ENCODE measurements around the gene CCDC188. TPM values are rescaled to one million over a fixed set of nuclear protein-coding genes. Genes with fewer than 3 reads are reported as not detected.

The CCDC188 gene
- total and polyA plus RNA-seq, 2 of the 13 experiments (the other 11 are each of a cell fraction or from before 2014, with no cell fraction given), result not detected

- TF ChIP-seq GMEB1 (CRISPR knock-in tag; IDR thresholded peaks at IDR 0.05; ENCODE audit: borderline replicate concordance), result peak; percentile 96
- peak; percentile 59 for TF ChIP-seq DBP (CRISPR knock-in tag; IDR thresholded peaks at IDR 0.05; ENCODE audit: not compliant biosample characterization)
- peak; percentile 66 for TF ChIP-seq PAXIP1 (CRISPR knock-in tag; conservative IDR thresholded peaks at IDR 0.05)
- TF ChIP-seq ZNF569 (CRISPR knock-in tag; IDR thresholded peaks at IDR 0.05; ENCODE audit: borderline replicate concordance), result no peak
- TF ChIP-seq FOXJ3 (CRISPR knock-in tag; IDR thresholded peaks at IDR 0.05; ENCODE audit: borderline replicate concordance), result no peak
- peak; percentile 92 for TF ChIP-seq ATF7-NPFF (CRISPR knock-in tag; IDR thresholded peaks at IDR 0.05; ENCODE audit: low read depth)
- TF ChIP-seq ZNF660 (CRISPR knock-in tag; IDR thresholded peaks at IDR 0.05; ENCODE audit: borderline replicate concordance, low read depth), result no peak
- TF ChIP-seq ZFP62 (CRISPR knock-in tag; IDR thresholded peaks at IDR 0.05), result no peak
- no peak for TF ChIP-seq RCOR2 (CRISPR knock-in tag; IDR thresholded peaks at IDR 0.05)
- peak; percentile 88 for TF ChIP-seq ZNF878 (CRISPR knock-in tag; IDR thresholded peaks at IDR 0.05)
- no peak for TF ChIP-seq NFATC3 (CRISPR knock-in tag; IDR thresholded peaks at IDR 0.05)
- TF ChIP-seq IRX3 (CRISPR knock-in tag; IDR thresholded peaks at IDR 0.05; ENCODE audit: borderline replicate concordance, low read depth), result 0 out of 2 replicates have a peak, but pooled peaks have one; percentile 71
- TF ChIP-seq HOXA9 (CRISPR knock-in tag; IDR thresholded peaks at IDR 0.05; ENCODE audit: borderline replicate concordance), result peak; percentile 81; the same call in 1 of the 2 replicates
- no peak for TF ChIP-seq NFE2L2 (IDR thresholded peaks at IDR 0.05; ENCODE audit: low read length)
- TF ChIP-seq ARNT (IDR thresholded peaks at IDR 0.05), result no peak
- no peak for TF ChIP-seq FOXM1 (CRISPR knock-in tag; IDR thresholded peaks at IDR 0.05)
- TF ChIP-seq ZNF776 (CRISPR knock-in tag; IDR thresholded peaks at IDR 0.05), result peak; percentile 87; the same call in 1 of the 2 replicates
- TF ChIP-seq CERS6 (CRISPR knock-in tag; IDR thresholded peaks at IDR 0.05), result no peak
- no peak for TF ChIP-seq REXO4 (CRISPR knock-in tag; IDR thresholded peaks at IDR 0.05; ENCODE audit: borderline replicate concordance)
- TF ChIP-seq ZNF704 (CRISPR knock-in tag; IDR thresholded peaks at IDR 0.05; ENCODE audit: borderline replicate concordance), result no peak
Measured at GRCh38 chr22:20116951-20117632, 33.8 kb downstream of the CCDC188 start, which contains the start of gene TRMT2A (continued).
